ENCODE results near the gene TENM4. TPM values are rescaled to one million over a fixed set of nuclear protein-coding genes. Genes with fewer than 3 reads are reported as not detected.

The TENM4 gene
- total and polyA plus RNA-seq, 2 of the 8 experiments (the other 6 are each of a cell fraction or from before 2014, with no cell fraction given), result 3.5 to 7.2 TPM

DNA sequence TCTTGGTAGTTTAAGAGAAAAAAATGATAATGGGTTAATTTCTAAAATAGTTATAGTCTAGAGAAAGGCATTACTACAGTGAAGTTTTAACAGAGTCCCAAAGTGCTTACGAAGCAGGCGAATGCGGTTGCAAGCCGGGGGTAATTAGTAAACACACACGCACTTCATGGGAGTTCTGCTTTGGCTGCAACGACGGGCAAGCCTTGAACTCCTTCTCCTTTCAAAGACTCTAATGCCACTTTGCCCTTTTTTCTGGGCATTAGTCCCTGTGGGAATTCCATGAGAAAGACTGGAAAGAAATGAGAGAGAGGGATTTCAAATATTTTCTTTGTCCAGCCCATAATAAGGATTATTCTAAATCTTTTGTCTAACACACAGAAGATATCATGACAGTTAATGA lies 66.1 kb downstream of the TENM4 start:
- no peak overlapping the region for H3K18ac ChIP-seq (ENCODE audit: extremely low read depth, low read length)
- H3K9ac ChIP-seq (replicated peaks in 1 of 4; ENCODE audit: extremely low read depth in 1 of 4, low read depth in 3 of 4, low read length in 3 of 4), result no peak overlapping the region
- no peak overlapping the region for H3K23ac ChIP-seq (ENCODE audit: insufficient read length)
- WGBS, 2 experiments (ENCODE audit: extremely low coverage in 1 of 2, insufficient coverage in 1 of 2, insufficient read length in 1 of 2, insufficient replicate concordance in 2 of 2, low coverage in 1 of 2, low lambda C conversion rate in 2 of 2, missing lambda C conversion rate in 1 of 2), result 54% methylated on average over 7 of the region's 7 CpGs; no CpG with 5 or more reads in 1 of the 2 experiments
- no peak overlapping the region; a peak in 1 of 4 replicates for H3K4me2 ChIP-seq (ENCODE audit: insufficient read depth in 1 of 2, low read depth in 2 of 2, low read length in 2 of 2)
- H2AFZ ChIP-seq (ENCODE audit: low read length), result no peak overlapping the region
- no peak overlapping the region for H2BK120ac ChIP-seq (replicated peaks; ENCODE audit: low read depth, low read length)
- no peaks in the 10 kb centered on the region for H3K79me1 ChIP-seq (ENCODE audit: low read depth, low read length)
- peak; percentile 70 for FAIRE-seq
- H3K4me3 ChIP-seq (ENCODE audit: extremely low read depth in 1 of 4, insufficient read depth in 2 of 4, low read depth in 3 of 4, low read length in 4 of 4), result no peak overlapping the region
- H4K5ac ChIP-seq (ENCODE audit: insufficient read length, low read depth, low read length), result no peak overlapping the region
- no peaks in the 10 kb centered on the region; the same call in 1 of the 2 replicates for H3K23me2 ChIP-seq (ENCODE audit: low read depth, low read length)
- H2BK12ac ChIP-seq (ENCODE audit: low read depth, low read length), result no peak overlapping the region
- no peak overlapping the region for H4K91ac ChIP-seq (replicated peaks; ENCODE audit: insufficient read length, low read length)
- no peak overlapping the region for H2AK5ac ChIP-seq (ENCODE audit: low read depth, low read length)
- no peak overlapping the region for H3K4ac ChIP-seq (replicated peaks; ENCODE audit: insufficient read length, low read depth, low read length)
- H3K27ac ChIP-seq (ENCODE audit: low read depth, low read length), result no peak overlapping the region
- no peaks in the 10 kb centered on the region for H4K20me1 ChIP-seq (replicated peaks in 1 of 2; ENCODE audit: control insufficient read depth in 1 of 2, insufficient read depth in 2 of 2, low read length in 2 of 2)
- H2BK20ac ChIP-seq (ENCODE audit: low read length), result no peak overlapping the region
- no peaks in the 10 kb centered on the region for H3K36me3 ChIP-seq (ENCODE audit: control insufficient read depth in 2 of 4, insufficient read depth in 4 of 4, low read length in 3 of 4)
- DNase-seq (ENCODE audit: low read depth in 1 of 2, low spot score in 2 of 2), result no peak
- no peaks in the 10 kb centered on the region for H3K79me2 ChIP-seq (ENCODE audit: control insufficient read depth in 1 of 2, insufficient read depth in 2 of 2, low read length in 2 of 2)
- CTCF ChIA-PET (ENCODE audit: partially characterized antibody), result interaction anchor here (1.1 to 5.5 kb wide), 5 partner anchors 8 to 275 kb away, joined by 3 to 24 read pairs (median 3); no protein-coding TSS in a partner anchor
- peaks cover 0 to 20% (median 12%) of the 10 kb centered on the region in 4 experiments; a peak in 4 of 7 replicates for H3K4me1 ChIP-seq (replicated peaks in 1 of 4; ENCODE audit: control insufficient read depth in 3 of 4, insufficient read depth in 4 of 4, low read length in 3 of 4)
- no peaks in the 10 kb centered on the region for H3K27me3 ChIP-seq (replicated peaks in 1 of 4; ENCODE audit: control insufficient read depth in 3 of 4, extremely low read depth in 1 of 4, insufficient read depth in 3 of 4, low read length in 3 of 4)
- no peak overlapping the region for H3K14ac ChIP-seq (ENCODE audit: insufficient read length)
- H2BK15ac ChIP-seq (ENCODE audit: low read length), result no peak overlapping the region
- H2BK5ac ChIP-seq (ENCODE audit: low read depth, low read length), result no peak overlapping the region
- no peak overlapping the region for H4K8ac ChIP-seq (ENCODE audit: extremely low read depth, insufficient read depth, low read length)
- peaks cover 4% of the 10 kb centered on the region in 2 experiments; a peak in 1 of 4 replicates for H3K9me3 ChIP-seq (ENCODE audit: insufficient read depth in 2 of 2, low read depth in 1 of 2, low read length in 1 of 2)
- POLR2A ChIA-PET (ENCODE audit: partially characterized antibody), result no interaction called here
- no peak overlapping the region for H3K56ac ChIP-seq (replicated peaks; ENCODE audit: insufficient read length, low read depth, low read length)
- TF ChIP-seq SP4 (IDR thresholded peaks at IDR 0.05; ENCODE audit: low read length), result no peak
- TF ChIP-seq HDAC6 (IDR thresholded peaks at IDR 0.05; ENCODE audit: low read depth, low read length), result no peak
- no peak for TF ChIP-seq PHF8 (conservative IDR thresholded peaks at IDR 0.05; ENCODE audit: low read depth, low read length)
- TF ChIP-seq TBP (IDR thresholded peaks at IDR 0.05; ENCODE audit: low read depth, low read length), result no peak
- no peak for TF ChIP-seq CBX8 (IDR thresholded peaks at IDR 0.05; ENCODE audit: borderline replicate concordance, low read depth, low read length)
- no peak for TF ChIP-seq EGR1 (IDR thresholded peaks at IDR 0.05; ENCODE audit: borderline replicate concordance, low read depth, low read length)
- no peak for TF ChIP-seq KDM5A (IDR thresholded peaks at IDR 0.05; ENCODE audit: low read length)
- TF ChIP-seq CEBPB (IDR thresholded peaks at IDR 0.05; ENCODE audit: low read depth, low read length), result no peak
